Parathyroid adenoma (tissue), 2 donors: ENCODE measurements around the gene FNDC1.

Experiments used
- H2AFZ ChIP-seq: fragments of 300-600 bp; sonication (generic); one replicate; pipeline ENCODE4 v1.7.0; 2017; ENCODE audit warnings: antibody characterized with exemption, mild to moderate bottlenecking
- H3K27ac ChIP-seq: fragments of 300-600 bp; sonication (generic); one replicate; pipeline ENCODE4 v1.7.0; 2017
- H3K27me3 ChIP-seq: fragments of 300-600 bp; sonication (generic); one replicate; pipeline ENCODE4 v1.7.0; 2017; ENCODE audit warnings: low read length; ENCODE audit not compliant: control insufficient read depth, insufficient read depth
- H3K36me3 ChIP-seq: fragments of 300-600 bp; sonication (generic); one replicate; pipeline ENCODE4 v1.7.0; 2017; ENCODE audit warnings: low read length; ENCODE audit not compliant: control insufficient read depth, insufficient read depth
- H3K4me1 ChIP-seq: fragments of 300-600 bp; sonication (generic); one replicate; pipeline ENCODE4 v1.7.0; 2017; ENCODE audit warnings: control low read depth
- H3K4me2 ChIP-seq: fragments of 300-600 bp; sonication (generic); one replicate; pipeline ENCODE4 v1.7.0; 2017; ENCODE audit warnings: low read length
- H3K4me3 ChIP-seq: fragments of 300-600 bp; sonication (generic); one replicate; pipeline ENCODE4 v1.7.0; 2017; ENCODE audit warnings: low read depth, low read length
- H3K79me2 ChIP-seq: fragments of 300-600 bp; sonication (generic); one replicate; pipeline ENCODE4 v1.7.0; 2017; ENCODE audit warnings: control low read depth
- H3K9ac ChIP-seq: fragments of 300-600 bp; sonication (generic); one replicate; pipeline ENCODE4 v1.7.0; 2017; ENCODE audit warnings: mild to moderate bottlenecking
- H3K9me3 ChIP-seq: fragments of 300-600 bp; sonication (generic); one replicate; pipeline ENCODE4 v1.7.0; 2017; ENCODE audit warnings: low read length; ENCODE audit not compliant: control insufficient read depth
- TF ChIP-seq, protein P1 (sequence below): fragments of 300-600 bp; sonication (generic); IDR thresholded peaks from one replicate; pipeline ENCODE4 v1.7.0; 2017; ENCODE audit warnings: antibody characterized with exemption, mild to moderate bottlenecking
- donor health status: primary hyperparathyroidism.

Gene FNDC1

DNA sequence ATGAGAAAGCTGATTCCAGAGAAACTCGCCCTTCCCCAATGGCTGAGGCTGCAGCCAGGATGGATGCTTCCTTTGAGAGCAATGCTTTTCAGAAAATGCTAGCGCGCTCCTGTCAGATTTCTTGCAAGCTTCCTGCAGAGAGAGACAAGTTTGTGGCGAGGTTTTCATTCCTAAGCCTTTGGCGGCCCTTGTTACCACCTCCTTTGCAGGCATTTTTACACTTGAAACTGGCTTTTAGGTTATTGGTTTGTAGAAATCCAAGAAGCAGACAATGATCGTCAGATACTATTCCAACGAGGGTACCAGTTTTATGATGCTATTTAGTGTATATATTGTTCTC is 1.1 kb downstream of the FNDC1 start:
- H3K27me3 ChIP-seq, result peaks cover 7% of the 10 kb centered on the region
- H3K79me2 ChIP-seq, result no peaks in the 10 kb centered on the region
- no peak overlapping the region for H3K9ac ChIP-seq
- no peak overlapping the region for H2AFZ ChIP-seq
- H3K9me3 ChIP-seq, result no peaks in the 10 kb centered on the region
- no peak overlapping the region for H3K4me3 ChIP-seq
- TF ChIP-seq, protein P1, sequence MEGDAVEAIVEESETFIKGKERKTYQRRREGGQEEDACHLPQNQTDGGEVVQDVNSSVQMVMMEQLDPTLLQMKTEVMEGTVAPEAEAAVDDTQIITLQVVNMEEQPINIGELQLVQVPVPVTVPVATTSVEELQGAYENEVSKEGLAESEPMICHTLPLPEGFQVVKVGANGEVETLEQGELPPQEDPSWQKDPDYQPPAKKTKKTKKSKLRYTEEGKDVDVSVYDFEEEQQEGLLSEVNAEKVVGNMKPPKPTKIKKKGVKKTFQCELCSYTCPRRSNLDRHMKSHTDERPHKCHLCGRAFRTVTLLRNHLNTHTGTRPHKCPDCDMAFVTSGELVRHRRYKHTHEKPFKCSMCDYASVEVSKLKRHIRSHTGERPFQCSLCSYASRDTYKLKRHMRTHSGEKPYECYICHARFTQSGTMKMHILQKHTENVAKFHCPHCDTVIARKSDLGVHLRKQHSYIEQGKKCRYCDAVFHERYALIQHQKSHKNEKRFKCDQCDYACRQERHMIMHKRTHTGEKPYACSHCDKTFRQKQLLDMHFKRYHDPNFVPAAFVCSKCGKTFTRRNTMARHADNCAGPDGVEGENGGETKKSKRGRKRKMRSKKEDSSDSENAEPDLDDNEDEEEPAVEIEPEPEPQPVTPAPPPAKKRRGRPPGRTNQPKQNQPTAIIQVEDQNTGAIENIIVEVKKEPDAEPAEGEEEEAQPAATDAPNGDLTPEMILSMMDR, result no peak
- no peak overlapping the region for H3K27ac ChIP-seq
- no peaks in the 10 kb centered on the region for H3K36me3 ChIP-seq
- H3K4me2 ChIP-seq, result peak overlapping the region; percentile 37
- no peaks in the 10 kb centered on the region for H3K4me1 ChIP-seq

- H2AFZ ChIP-seq, result no peak overlapping the region
- H3K27me3 ChIP-seq, result peaks cover 7% of the 10 kb centered on the region
- H3K36me3 ChIP-seq, result no peaks in the 10 kb centered on the region
- H3K9ac ChIP-seq, result no peak overlapping the region
- H3K4me3 ChIP-seq, result no peak overlapping the region
- TF ChIP-seq, protein P1, result no peak
- no peak overlapping the region for H3K4me2 ChIP-seq
- no peaks in the 10 kb centered on the region for H3K79me2 ChIP-seq
- H3K4me1 ChIP-seq, result no peaks in the 10 kb centered on the region
- H3K9me3 ChIP-seq, result no peaks in the 10 kb centered on the region
- no peak overlapping the region for H3K27ac ChIP-seq
Measured at GRCh38 chr6:159170999-159171712, 2.0 kb downstream of the FNDC1 start.

DNA sequence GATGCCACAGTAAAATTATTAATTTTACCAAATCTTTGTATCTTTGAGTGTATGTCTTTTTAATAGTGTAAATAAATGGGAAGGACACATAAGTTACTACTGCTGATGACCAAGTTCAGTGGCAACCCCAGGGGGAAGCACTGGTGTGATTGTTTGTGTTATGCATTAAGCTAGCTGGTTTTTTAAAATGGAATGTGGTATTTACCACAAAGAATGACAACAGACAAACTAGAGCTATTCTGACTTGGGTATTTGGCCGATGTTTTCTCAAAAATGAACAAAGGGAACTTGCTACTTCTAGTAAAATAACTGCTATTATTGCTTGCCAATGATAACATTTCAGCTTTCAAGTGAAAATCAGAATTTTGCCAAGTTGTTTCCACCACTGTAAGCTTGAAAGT is 2.9 kb downstream of the FNDC1 start:
- no peaks in the 10 kb centered on the region for H3K36me3 ChIP-seq
- peaks cover 7% of the 10 kb centered on the region for H3K27me3 ChIP-seq
- no peak overlapping the region for H3K4me2 ChIP-seq
- H3K4me1 ChIP-seq, result no peaks in the 10 kb centered on the region
- TF ChIP-seq, protein P1, result no peak
- no peaks in the 10 kb centered on the region for H3K79me2 ChIP-seq
- no peak overlapping the region for H3K9ac ChIP-seq
- no peaks in the 10 kb centered on the region for H3K9me3 ChIP-seq
- no peak overlapping the region for H3K27ac ChIP-seq
- no peak overlapping the region for H3K4me3 ChIP-seq
- H2AFZ ChIP-seq, result no peak overlapping the region

GRCh38 chr6:159174263-159174969 is 5.2 kb downstream of the FNDC1 start:
- Histone ChIP-seq H3K79me2 (no peaks in the 10 kb centered on the region), H3K27me3 (peaks cover 7% of the 10 kb centered on the region), H3K4me1 (no peaks in the 10 kb centered on the region), H3K9ac (no peak overlapping the region), H3K27ac (no peak overlapping the region), H3K4me3 (no peak overlapping the region), H3K9me3 (no peaks in the 10 kb centered on the region), H3K36me3 (no peaks in the 10 kb centered on the region), H2AFZ (peak overlapping the region; percentile 25), H3K4me2 (no peak overlapping the region)
- TF ChIP-seq, protein P1, result peak; percentile 91
